MM.1S (cell line): ENCODE results near the gene DLGAP1.

Experiments used
- DNase-seq: peaks from one replicate; pipeline ENCODE4 v3.0.0-alpha.2; 2015
- H2AFZ ChIP-seq: fragments of 300-600 bp; sonication (generic); 2 replicates; pipeline ENCODE4 v1.6.0; 2016; ENCODE audit warnings: antibody characterized with exemption, low read length
- H3F3A ChIP-seq: fragments of 300-600 bp; sonication (generic); 2 replicates; pipeline ENCODE4 v1.6.1; 2016; ENCODE audit warnings: mild to moderate bottlenecking, antibody characterized with exemption, low read length, moderate library complexity, mixed read lengths; ENCODE audit not compliant: insufficient read depth
- H3K27ac ChIP-seq: fragments of 300-600 bp; sonication (generic); 2 replicates; pipeline ENCODE4 v1.5.1; 2016; ENCODE audit warnings: mild to moderate bottlenecking, low read length
- H3K27me3 ChIP-seq: fragments of 300-600 bp; sonication (generic); replicated peaks from 2 replicates; pipeline ENCODE4 v1.6.0; 2016; ENCODE audit warnings: low read length; ENCODE audit not compliant: insufficient read depth
- H3K36me3 ChIP-seq: fragments of 300-600 bp; sonication (generic); replicated peaks from 2 replicates; pipeline ENCODE4 v1.6.1; 2016; ENCODE audit warnings: mild to moderate bottlenecking, low read length, mixed read lengths; ENCODE audit not compliant: insufficient read depth
- H3K4me1 ChIP-seq: fragments of 300-600 bp; sonication (generic); 2 replicates; pipeline ENCODE4 v1.6.1; 2016; ENCODE audit warnings: low read length, mixed read lengths
- H3K4me2 ChIP-seq: fragments of 300-600 bp; sonication (generic); 2 replicates; pipeline ENCODE4 v1.6.0; 2016; ENCODE audit warnings: low read depth, low read length
- H3K4me3 ChIP-seq: fragments of 300-600 bp; sonication (generic); 2 replicates; pipeline ENCODE4 v1.5.1; 2016; ENCODE audit warnings: low read length, mixed read lengths
- H3K79me2 ChIP-seq: fragments of 300-600 bp; sonication (generic); 2 replicates; pipeline ENCODE4 v1.6.1; 2016; ENCODE audit warnings: mixed run types, low read length, mixed read lengths
- H3K9ac ChIP-seq: fragments of 300-600 bp; sonication (generic); 2 replicates; pipeline ENCODE4 v1.6.1; 2016; ENCODE audit warnings: low read length, mixed read lengths
- H3K9me2 ChIP-seq: fragments of 300-600 bp; sonication (generic); replicated peaks from 2 replicates; pipeline ENCODE4 v1.6.1; 2016; ENCODE audit warnings: mild to moderate bottlenecking, low read length, mixed read lengths; ENCODE audit not compliant: insufficient read depth
- H3K9me3 ChIP-seq: fragments of 300-600 bp; sonication (generic); replicated peaks from 2 replicates; pipeline ENCODE4 v1.6.1; 2016; ENCODE audit warnings: mild to moderate bottlenecking, low read length, mixed read lengths; ENCODE audit not compliant: insufficient read depth
- H4K20me1 ChIP-seq: fragments of 300-600 bp; sonication (generic); 2 replicates; pipeline ENCODE4 v1.6.1; 2016; ENCODE audit warnings: mild to moderate bottlenecking, low read length, moderate library complexity, mixed read lengths; ENCODE audit not compliant: insufficient read depth
- CTCF ChIP-seq: fragments of 300-600 bp; sonication (generic); IDR thresholded peaks from 2 replicates; pipeline ENCODE4 v1.5.1; 2016; ENCODE audit warnings: antibody characterized with exemption, low read length, mixed read lengths
- EZH2 ChIP-seq: fragments of 300-600 bp; sonication (generic); optimal IDR thresholded peaks from 2 replicates; pipeline ENCODE3; 2017; ENCODE audit warnings: low read depth, mild to moderate bottlenecking, antibody characterized with exemption, low read length, mixed read lengths
- EZH2phosphoT487 ChIP-seq: fragments of 300-600 bp; sonication (generic); IDR thresholded peaks from 2 replicates; pipeline ENCODE4 v1.6.1; 2018; ENCODE audit warnings: antibody characterized with exemption, low read length

The DLGAP1 gene

GRCh38 chr18:4433717-4434116 is 21.4 kb downstream of the DLGAP1 start:
- Histone ChIP-seq H3K27ac (no peak overlapping the region), H3K4me3 (no peak overlapping the region), H3F3A (no peaks in the 10 kb centered on the region), H3K4me2 (no peak overlapping the region), H3K9ac (no peak overlapping the region), H2AFZ (no peak overlapping the region), H3K9me3 (no peaks in the 10 kb centered on the region), H3K79me2 (no peaks in the 10 kb centered on the region), H3K36me3 (no peaks in the 10 kb centered on the region), H3K27me3 (no peaks in the 10 kb centered on the region), H3K4me1 (no peaks in the 10 kb centered on the region), H4K20me1 (no peaks in the 10 kb centered on the region), H3K9me2 (no peaks in the 10 kb centered on the region)
- DNase-seq = no peak
- no peak for TF ChIP-seq EZH2
- TF ChIP-seq EZH2phosphoT487 = no peak
- TF ChIP-seq CTCF = no peak

GRCh38 chr18:4430836-4431235 is 24.3 kb downstream of the DLGAP1 start:
- Histone ChIP-seq H4K20me1 (no peaks in the 10 kb centered on the region), H2AFZ (no peak overlapping the region), H3K27ac (no peak overlapping the region), H3K4me1 (no peaks in the 10 kb centered on the region), H3K79me2 (no peaks in the 10 kb centered on the region), H3K27me3 (no peaks in the 10 kb centered on the region), H3K4me2 (no peak overlapping the region), H3F3A (no peaks in the 10 kb centered on the region), H3K9me3 (no peaks in the 10 kb centered on the region), H3K36me3 (no peaks in the 10 kb centered on the region), H3K9me2 (no peaks in the 10 kb centered on the region), H3K9ac (no peak overlapping the region), H3K4me3 (no peak overlapping the region)
- TF ChIP-seq EZH2phosphoT487 (no peak), EZH2 (no peak), CTCF (no peak)
- no peak for DNase-seq

- Histone ChIP-seq H4K20me1 (no peaks in the 10 kb centered on the region), H3K4me2 (no peak overlapping the region), H3K36me3 (no peaks in the 10 kb centered on the region), H3K27me3 (no peaks in the 10 kb centered on the region), H2AFZ (no peak overlapping the region), H3K79me2 (no peaks in the 10 kb centered on the region), H3K4me1 (no peaks in the 10 kb centered on the region), H3K27ac (no peak overlapping the region), H3K9ac (no peak overlapping the region), H3K9me3 (no peaks in the 10 kb centered on the region), H3K9me2 (no peaks in the 10 kb centered on the region), H3K4me3 (no peak overlapping the region), H3F3A (no peaks in the 10 kb centered on the region)
- DNase-seq = no peak
- TF ChIP-seq EZH2 (no peak), EZH2phosphoT487 (no peak), CTCF (no peak)
Observed at GRCh38 chr18:4417714-4418113, 37.4 kb downstream of the DLGAP1 start.
